NCI-H128 (cell line): ENCODE results near the gene SCTR.
"Not testable (repeated sequence)": the region's sequence is repeated elsewhere in the genome, so short reads cannot be mapped to it uniquely, and the experiment has no call there.

Source experiments
- DNase-seq: peaks from one replicate; lab custom pipeline; 2025; ENCODE audit not compliant: unreplicated experiment; lab: John Stamatoyannopoulos, UW

SCTR gene

GRCh38 chr2:119417908-119418307 lies 106.4 kb downstream of the SCTR start:
- no peak for DNase-seq

DNA sequence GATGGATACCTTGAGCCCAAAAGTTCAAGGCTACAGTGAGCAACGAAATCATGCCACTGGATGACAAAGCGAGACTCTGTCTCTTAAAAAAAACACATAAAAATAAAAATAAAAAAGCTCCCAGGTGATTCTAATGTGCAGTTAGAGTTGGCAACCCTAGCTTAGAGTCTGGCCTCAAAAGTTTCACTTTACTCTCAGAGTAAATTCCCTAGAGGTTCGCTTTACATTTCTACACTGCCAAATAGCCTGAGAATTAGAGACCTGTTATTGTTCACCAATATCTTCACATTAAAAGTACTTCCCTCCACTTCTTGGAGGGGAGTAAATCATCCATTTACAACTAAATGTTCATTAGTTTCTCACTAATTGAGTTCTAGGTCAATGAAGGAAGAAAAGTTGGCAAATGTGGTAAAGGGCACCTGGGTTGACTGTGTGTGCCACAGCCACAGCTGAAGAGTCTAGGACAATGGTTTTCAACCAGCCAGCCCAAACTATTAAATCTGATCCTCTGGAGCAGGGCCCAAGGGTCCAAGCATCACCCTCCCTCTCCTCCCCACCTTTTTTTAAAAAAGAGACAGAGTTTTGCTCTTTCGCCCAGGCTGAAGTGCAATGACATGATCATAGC lies 107.9 kb downstream of the SCTR start:
- no peak for DNase-seq

DNA sequence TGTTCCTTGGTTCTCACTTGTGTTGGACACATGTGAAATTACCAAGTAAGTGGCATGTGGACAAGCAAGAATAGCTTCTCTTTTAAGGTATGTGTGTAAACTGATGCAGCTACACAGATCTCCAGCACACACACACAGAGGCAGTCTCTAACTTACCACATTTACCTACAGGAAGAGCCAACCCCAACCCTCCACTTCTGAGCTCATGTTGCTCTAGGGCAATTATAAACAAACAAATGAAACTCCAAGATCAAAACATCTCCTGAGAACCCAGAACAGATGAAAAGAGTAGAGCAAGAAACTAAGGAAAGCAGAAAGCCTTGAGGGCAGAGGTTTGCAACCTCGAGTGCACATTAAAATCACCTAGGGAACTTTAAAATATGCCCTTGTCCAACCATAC lies 108.7 kb downstream of the SCTR start:
- no peak for DNase-seq

DNA sequence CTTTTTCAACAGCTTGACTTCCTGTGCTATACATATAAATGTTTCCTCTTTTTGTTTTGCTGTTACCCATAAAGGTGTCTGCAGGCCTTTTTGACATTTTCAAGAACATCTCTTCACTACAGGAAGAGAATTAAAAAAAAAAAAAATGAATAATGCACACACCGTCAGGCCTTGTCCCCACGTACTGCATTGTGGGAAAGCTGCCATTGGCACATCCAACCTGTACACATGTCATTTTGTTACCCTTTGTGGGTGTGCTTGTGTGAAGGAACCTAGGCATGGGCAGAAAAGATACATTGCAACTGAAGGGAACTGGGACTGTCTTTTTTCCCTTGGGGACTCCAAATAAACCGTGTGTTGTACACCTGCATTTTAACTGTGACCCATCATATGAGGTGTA lies 109.4 kb downstream of the SCTR start:
- DNase-seq, result no peak

DNA sequence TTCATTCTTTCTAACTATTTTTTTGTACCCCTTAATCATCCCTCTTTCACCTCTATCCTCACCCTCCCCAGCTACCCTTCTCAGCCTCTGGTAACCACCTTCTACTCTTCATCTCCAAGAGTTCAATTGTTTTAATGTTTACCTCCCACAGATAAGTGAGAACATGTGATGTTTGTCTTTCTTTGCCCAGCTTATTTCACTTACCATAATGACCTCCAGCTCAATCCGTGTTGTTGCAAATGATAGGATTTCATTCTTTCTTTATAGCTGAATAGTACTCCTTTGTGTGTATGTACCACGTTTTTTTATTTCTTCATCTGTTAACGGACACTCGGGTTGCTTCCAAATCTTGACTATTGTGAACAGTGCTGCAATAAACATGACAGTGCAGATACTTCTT lies 114.8 kb downstream of the SCTR start:
- no peak for DNase-seq

GRCh38 chr2:119408221-119408619 lies 116.1 kb downstream of the SCTR start:
- no peak for DNase-seq

GRCh38 chr2:119407430-119408220 lies 116.7 kb downstream of the SCTR start:
- DNase-seq, result peak; percentile 13

DNA sequence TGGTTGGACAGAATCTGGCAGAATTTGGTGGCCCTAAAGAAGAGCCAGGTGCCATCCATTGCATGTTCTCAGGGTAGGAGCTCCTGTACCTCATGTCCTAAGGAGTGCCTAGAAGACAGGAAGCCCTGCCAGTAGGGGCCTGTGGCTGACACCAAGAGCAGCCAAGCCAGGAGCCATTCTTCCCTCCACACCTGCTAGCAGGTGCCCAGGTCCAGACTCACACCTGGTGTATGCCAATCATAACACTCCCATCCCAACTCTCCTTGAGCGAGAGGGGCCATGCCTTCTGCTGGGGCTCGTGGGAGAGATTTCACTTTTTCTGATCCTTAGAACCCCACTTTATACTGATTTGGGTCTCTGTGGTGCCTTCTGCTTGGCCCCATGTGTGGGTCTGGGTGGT lies 119.1 kb downstream of the SCTR start:
- DNase-seq, result no peak

GRCh38 chr2:119403618-119404017 lies 120.7 kb downstream of the SCTR start:
- DNase-seq, result not testable (repeated sequence)

DNA sequence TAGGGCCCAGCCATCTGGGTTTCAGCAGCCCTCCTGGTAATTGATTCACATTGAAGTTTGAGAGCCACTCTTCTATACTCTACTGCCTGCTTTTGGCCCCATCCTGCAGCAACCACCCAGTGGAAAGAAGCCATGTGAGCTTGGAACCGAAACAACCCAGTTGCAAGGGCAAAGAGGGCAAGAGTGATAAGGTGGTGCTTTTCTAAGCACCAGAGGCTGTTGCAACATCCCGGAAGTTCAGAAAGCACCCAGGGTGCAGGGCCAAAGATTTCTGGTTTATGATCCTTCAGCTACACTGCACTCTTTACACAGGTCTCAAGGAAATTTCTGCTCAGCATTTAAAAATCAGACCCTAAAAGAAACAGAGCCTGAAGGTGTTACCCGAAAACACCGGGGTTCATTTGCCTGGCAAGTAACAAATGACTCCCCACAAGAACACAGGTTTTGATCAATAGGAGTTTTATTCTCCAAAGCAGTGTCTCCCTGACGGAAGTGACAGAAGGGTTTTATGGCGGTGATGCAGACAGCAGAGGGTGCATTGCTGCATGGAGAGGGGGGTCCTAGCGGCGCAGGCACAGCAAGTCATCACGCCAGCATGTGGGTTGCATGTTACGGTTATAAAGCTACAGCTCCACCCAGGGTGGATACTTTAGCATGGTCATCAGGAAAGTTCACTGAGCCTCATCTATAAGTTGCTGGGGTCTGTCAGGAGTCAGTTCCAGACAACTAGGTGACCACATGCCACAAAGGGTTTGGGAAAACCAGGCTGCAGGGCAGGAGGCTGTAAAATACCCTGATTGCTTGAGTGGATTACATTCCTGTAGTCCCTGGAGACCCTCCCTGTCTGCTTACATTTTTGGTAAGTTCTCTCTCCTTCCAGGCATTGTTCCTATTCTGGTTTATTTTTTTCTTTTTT lies 121.4 kb downstream of the SCTR start:
- no peak for DNase-seq

DNA sequence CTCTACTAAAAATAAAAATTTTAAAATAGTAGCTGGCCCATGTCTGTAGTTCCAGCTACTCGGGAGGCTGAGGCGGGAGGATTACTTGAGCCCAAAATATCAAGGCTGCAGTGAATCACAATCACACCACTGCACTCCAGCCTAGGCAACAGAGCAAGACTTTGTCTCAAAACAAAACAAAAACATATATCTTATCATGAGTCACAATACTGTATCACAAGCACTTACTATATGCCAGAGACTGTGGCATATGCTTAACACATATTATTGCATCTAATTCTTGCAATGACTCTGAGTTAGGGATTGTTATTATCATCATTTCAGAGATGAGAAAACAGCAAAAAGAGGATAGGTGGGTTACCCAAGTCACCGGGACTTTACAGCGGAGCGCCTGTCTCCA lies 122.2 kb downstream of the SCTR start:
- no peak for DNase-seq

- no peak for DNase-seq
Observed at GRCh38 chr2:119397196-119397595, 127.1 kb downstream of the SCTR start.

DNA sequence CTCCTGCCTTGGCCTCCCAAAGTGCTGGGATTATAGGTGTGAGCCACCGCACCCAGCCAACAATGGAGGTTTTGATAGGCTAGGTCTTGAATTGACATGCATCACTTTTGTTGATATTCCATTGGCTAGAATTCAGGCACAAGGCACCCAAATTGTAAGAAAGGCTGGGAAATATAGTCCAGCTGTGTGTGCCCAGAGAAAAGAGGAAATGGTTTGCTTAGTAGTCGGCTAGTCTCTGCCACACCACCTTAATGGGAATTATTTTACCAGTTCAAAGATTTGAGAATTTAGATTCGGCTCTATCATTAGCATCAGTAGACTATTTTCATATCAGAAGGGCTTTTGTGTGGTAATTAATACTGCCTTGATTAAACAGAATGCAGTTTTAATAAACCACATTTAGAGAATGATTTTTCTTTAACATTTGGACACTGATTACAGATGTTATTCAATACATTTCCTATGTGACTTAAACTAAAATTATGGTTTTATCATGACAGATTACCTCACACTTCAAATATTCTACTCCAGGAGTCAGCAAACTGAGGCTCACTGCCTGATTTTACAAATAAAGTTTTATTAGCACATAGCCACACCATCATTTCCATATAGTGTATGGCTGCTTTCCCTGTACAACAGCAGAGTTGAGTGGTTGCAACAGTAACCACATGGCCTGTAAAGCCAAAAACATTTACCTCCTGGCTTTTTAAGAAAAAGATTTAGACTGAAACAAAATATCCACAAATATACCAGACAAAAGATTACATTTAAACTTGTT lies 130.1 kb downstream of the SCTR start:
- no peak for DNase-seq
